ENCODE data around the gene EIPR1.

The EIPR1 gene

GRCh38 chr2:3264010-3264744 lies 113.4 kb downstream of the EIPR1 start:
- TF ChIP-seq, protein P1, sequence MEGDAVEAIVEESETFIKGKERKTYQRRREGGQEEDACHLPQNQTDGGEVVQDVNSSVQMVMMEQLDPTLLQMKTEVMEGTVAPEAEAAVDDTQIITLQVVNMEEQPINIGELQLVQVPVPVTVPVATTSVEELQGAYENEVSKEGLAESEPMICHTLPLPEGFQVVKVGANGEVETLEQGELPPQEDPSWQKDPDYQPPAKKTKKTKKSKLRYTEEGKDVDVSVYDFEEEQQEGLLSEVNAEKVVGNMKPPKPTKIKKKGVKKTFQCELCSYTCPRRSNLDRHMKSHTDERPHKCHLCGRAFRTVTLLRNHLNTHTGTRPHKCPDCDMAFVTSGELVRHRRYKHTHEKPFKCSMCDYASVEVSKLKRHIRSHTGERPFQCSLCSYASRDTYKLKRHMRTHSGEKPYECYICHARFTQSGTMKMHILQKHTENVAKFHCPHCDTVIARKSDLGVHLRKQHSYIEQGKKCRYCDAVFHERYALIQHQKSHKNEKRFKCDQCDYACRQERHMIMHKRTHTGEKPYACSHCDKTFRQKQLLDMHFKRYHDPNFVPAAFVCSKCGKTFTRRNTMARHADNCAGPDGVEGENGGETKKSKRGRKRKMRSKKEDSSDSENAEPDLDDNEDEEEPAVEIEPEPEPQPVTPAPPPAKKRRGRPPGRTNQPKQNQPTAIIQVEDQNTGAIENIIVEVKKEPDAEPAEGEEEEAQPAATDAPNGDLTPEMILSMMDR (conservative IDR thresholded peaks at IDR 0.05): no peak
- no peak overlapping the region for H3K27ac ChIP-seq

DNA sequence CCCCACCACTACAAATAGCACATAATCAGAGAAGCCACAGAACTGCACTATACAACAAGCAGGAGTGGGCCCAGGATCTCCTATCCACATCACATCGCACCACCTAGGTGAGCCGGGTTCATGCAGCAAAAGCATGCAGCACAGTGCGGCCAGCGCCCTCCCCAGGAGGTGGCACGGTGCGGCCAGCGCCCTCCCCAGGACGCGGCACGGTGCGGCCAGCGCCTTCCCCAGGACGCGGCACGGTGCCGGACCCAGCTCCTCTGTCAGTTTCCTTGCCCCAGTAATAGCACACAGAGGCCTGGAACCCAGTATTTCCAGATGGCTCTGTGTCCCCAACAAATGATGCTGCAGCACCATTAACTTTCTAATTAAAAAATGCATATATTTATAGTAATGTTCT lies 114.1 kb downstream of the EIPR1 start:
- H3K27ac ChIP-seq: no peak overlapping the region
- TF ChIP-seq, protein P1 (conservative IDR thresholded peaks at IDR 0.05): no peak

- TF ChIP-seq, protein P1 (conservative IDR thresholded peaks at IDR 0.05): no peak
- no peak overlapping the region for H3K27ac ChIP-seq
Observed at GRCh38 chr2:3262437-3263388, 114.9 kb downstream of the EIPR1 start.

DNA sequence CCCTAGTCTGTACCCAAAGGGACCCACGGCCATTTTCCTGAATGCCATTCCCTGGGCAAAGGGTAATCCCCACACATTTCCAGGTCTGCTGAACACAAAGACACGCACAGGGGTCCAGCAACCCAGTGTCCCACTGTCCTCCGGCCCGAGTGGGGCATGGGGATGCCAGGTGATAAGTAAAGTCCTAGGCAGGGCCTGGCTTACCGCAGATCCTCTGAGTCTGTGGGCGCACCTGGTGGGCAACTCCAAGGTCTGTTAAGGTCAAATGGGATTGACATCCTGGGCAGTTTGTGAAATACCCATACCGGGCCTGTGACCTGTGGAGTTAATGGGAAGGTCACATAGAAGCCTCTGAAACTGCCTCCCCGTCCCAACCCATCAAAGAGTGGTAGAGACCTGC lies 116.1 kb downstream of the EIPR1 start:
- no peak overlapping the region for H3K27ac ChIP-seq
- TF ChIP-seq, protein P1 (conservative IDR thresholded peaks at IDR 0.05): no peak

- no peak overlapping the region for H3K27ac ChIP-seq
- TF ChIP-seq, protein P1 (conservative IDR thresholded peaks at IDR 0.05): no peak
Observed at GRCh38 chr2:3260959-3261358, 116.7 kb downstream of the EIPR1 start.

DNA sequence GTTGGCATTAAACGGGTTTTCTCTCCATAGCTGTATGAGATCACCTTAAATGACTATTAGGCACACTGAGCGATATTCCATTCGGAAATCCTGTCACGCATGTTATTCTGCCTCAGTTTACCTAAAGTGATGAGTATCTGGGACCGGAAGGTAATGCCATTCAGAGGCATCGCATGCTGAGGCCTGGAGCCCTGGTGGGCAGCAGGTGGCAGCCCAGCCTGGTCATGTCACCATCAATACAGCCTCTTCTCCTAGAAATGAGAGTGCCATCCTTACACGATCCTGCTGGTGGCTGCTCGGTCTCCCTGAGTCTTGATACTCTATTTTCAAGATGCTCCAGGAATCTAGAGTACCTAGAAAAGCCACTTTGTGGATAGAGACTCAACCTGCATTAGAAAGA lies 119.8 kb downstream of the EIPR1 start:
- TF ChIP-seq, protein P1 (conservative IDR thresholded peaks at IDR 0.05): no peak

DNA sequence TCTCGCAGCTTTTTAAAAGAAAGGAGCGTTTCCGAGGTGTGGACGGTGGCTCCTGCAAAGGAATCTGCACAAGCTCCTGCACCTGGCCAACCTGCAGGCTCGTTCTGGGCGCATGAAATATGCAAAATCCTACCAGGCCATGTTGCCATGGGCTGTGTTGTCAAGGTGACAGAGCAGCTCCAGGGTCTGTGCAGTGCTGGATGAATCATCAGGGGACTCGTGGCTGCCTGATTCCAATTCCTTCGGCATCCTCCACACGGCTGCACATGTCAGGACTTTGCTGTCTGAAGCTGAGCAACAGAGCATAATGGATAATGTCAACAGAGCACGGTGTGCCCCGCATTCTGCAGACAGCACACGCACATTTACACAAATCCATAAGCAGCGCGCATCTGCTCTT lies 120.5 kb downstream of the EIPR1 start:
- TF ChIP-seq, protein P1 (conservative IDR thresholded peaks at IDR 0.05): no peak
- H3K27ac ChIP-seq: no peak overlapping the region

More for the DNA sequence above, 119.8 kb downstream of the EIPR1 start:
- H3K27ac ChIP-seq: no peak overlapping the region
